Occipital lobe (tissue), 2 donors: ENCODE results near the gene SYNJ2. TPM values are rescaled to one million over a fixed set of nuclear protein-coding genes. Genes with fewer than 3 reads are reported as not detected.

ENCODE experiments used
- DNase-seq: peaks from one replicate; lab custom pipeline; 2025; lab: John Stamatoyannopoulos, UW
- total RNA-seq: library from RNA; depleted of rRNA; stranded (reverse); fragments of >200 nt; gene quantifications from one replicate; pipeline ENCODE4 v1.2.3, GENCODE V29; 2014

SYNJ2 gene
- total RNA-seq, 1 donor from 2014 or later: 7.2 TPM

- DNase-seq: no peak
These were observed 75.7 kb downstream of the SYNJ2 start for GRCh38 chr6:158057213-158057987.

- no peak for DNase-seq
These were observed 76.5 kb downstream of the SYNJ2 start for GRCh38 chr6:158058171-158058651.

DNA sequence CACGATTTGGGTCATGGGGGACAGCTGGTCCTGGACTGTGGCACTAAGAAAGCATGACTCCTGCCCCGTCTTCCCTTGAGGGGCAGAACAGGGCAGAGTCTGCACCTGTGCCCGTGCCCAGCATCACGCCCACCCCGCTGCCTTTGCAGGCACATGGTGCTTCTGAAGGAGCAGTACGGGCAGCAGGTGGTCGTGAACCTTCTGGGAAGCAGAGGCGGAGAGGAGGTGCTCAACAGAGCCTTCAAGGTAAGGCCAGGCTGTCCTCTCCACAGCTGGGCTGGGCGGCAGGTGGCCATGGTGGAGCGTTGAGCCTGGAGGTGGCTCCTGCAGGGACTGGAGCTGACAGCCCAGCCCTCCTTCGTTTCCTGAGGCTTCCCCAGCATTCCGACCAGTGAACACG, 77.4 kb downstream of the SYNJ2 start:
- DNase-seq: no peak

GRCh38 chr6:158060455-158061360, 79.0 kb downstream of the SYNJ2 start:
- peak; percentile 65 for DNase-seq

DNA sequence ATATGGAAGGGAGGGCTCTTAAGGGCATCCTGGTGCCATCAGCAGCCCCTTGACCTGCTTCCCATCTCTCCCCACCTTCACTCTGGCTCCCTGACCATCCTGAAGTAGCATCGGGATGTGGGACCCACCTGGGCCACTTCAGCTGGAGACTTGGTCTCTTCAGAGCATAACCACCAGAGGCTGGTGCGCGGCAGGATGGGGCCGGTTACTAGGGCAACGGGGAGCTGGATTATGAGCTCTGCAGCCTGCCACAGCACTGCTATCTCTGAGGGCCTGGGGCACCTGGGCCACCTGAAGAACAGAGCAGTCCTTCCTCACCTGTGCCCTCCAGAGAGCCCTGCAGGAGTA, 79.7 kb downstream of the SYNJ2 start:
- DNase-seq: no peak

DNA sequence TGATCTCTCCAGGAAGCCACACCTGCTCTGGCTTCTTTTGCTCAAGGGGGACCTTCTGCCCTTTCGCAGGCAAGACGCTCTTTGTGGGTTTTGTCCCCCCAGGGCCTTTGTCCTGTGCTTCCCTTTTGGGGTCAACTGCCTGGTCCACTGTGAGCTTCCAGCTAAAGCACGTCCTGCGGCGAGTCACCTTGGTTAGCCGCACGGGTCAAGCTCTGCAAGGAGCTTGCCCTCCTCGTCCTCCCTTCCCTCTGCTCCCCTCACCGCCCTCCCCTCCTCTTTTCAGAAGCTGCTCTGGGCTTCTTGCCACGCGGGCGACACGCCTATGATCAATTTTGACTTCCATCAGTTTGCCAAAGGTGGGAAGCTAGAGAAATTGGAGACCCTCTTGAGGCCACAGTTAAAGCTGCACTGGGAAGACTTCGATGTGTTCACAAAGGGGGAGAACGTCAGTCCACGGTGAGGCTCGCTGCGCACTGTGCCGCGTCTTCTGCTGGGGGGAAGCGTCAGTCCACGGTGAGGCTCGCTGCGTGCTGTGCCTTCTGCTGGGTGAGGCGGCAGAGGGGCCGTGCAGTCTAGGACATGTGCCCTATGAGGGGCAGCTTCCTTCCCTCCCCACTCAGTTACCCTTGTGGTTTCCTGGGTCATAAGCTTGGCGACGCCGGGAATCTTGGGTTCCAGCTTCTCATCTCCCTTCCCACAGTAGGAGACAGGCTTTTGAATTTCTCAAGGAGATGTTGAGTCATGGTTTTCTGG, 80.2 kb downstream of the SYNJ2 start:
- no peak for DNase-seq

DNA sequence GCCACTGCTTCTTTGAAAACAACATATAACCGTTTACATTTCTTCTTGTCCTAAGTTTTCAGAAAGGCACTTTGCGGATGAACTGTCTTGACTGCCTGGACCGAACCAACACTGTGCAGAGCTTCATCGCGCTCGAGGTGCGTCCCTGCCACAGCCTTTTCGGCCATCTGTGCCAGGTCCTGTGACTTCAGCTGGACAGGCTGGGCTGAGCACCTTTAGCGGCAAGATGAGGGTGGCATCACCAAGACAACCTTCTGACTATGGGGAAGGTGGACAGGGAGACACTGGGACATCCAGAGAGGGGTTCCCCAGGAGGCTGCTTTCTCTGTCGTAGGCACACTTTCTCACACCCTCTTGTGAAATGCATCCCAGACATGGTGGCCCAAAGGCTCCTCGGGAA, 82.1 kb downstream of the SYNJ2 start:
- no peak for DNase-seq

DNA sequence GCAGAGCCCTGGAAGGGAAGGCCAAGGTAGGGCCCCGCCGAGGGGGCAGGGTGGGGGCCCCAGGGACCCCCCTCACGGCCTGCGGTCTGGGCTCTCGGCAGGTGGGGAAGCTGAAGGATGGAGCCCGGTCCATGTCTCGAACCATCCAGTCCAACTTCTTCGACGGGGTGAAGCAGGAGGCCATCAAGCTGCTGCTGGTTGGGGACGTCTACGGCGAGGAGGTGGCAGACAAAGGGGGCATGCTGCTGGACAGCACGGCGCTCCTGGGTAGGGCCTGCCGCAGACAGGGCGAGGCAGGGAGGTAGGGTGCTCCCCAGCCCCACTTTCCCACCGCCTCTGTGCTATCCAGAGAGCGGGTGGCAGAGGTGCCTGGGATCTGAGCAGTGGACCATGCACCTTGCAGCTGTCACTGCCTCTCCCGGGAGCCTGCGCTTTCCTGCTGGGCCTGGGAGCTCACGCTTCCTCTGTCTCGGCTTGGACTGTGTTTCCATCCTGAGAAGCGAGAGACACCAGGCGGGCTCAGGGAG, 83.1 kb downstream of the SYNJ2 start:
- no peak for DNase-seq

DNA sequence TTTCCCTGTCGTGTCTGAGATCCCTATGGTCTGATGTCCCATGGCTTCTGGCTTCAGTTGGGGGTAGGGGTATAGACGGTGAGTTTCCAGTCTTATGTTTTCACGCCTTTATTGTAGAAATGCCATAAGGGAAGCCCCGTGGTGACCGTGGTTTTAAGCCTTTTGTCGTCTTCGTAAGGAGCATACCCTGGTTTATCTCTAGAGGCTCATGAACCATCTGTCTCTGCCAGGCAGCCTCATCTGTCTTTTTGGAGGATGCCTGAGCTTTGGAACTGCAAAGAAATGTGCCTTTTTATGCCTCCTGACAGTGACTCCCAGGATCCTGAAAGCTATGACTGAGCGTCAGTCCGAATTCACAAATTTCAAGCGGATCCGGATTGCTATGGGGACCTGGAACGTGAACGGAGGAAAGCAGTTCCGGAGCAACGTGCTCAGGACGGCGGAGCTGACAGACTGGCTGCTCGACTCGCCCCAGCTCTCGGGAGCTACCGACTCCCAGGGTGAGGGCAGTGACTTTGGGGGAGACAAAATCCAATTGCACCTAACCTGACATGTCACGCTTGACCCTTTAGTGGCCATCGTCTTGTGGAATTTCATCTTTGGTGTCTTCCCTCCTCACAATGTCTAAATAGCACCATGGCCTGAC, 84.6 kb downstream of the SYNJ2 start:
- DNase-seq: no peak

DNA sequence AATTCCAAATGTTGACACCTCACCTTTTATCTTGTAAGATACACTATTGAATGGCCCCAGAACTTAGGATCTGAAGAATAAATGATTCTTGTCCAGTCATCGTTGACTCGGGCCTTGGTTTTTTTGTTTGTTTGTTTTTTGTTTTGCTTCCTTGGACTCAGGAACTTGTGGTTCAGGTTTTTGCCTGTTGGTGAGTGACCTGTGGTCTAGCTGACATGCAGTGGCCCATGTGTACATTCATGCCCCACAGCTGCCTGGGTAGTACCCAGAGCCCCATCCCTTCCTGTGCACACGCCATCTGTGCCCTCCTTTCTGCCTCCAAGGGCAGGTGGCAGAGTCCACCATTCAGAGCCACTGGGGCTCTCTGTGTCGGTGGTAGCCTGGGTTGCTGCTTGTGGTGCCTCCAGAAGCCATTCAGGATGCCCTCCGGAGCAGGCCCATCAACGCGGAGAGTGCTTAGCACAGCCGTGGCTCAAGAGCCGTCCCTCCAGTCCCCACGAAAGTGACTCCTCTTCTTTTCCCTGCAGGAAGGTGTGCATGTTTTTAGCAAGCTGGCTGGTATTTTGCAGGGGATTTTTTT, 85.9 kb downstream of the SYNJ2 start:
- DNase-seq: no peak

DNA sequence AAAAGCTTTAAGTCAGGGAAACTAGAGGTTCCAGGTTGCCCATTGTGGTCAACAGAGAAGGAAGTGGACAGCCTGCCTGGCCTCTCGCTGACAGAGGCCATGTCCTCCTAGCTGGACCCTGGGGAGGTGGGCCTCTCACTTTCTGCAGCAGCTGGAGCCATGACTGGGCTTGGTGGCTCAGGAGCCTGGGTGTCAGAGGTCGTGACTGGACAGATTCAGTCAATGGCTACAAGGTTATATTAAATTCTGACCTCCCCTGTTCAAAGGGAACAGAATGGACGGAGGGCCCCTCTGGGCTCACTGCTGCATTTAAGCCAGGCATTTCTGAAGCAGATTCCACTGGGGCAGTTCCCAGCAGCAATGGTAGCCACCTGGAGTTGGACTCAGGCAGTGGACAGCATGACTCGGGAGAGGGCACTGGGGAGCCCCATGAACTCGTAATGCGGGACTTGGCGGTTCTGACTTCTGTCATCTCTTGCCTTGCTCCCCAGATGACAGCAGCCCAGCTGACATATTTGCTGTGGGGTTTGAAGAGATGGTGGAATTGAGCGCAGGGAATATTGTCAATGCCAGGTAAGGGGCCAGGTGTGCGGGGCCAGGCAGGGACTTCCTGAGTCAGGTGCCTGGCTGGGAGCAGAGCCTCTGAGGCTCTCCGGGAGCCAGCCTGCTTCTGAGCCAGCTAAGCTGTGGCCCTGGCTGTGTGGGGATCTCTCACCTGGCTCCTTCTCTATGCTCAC, 86.7 kb downstream of the SYNJ2 start:
- no peak for DNase-seq

DNA sequence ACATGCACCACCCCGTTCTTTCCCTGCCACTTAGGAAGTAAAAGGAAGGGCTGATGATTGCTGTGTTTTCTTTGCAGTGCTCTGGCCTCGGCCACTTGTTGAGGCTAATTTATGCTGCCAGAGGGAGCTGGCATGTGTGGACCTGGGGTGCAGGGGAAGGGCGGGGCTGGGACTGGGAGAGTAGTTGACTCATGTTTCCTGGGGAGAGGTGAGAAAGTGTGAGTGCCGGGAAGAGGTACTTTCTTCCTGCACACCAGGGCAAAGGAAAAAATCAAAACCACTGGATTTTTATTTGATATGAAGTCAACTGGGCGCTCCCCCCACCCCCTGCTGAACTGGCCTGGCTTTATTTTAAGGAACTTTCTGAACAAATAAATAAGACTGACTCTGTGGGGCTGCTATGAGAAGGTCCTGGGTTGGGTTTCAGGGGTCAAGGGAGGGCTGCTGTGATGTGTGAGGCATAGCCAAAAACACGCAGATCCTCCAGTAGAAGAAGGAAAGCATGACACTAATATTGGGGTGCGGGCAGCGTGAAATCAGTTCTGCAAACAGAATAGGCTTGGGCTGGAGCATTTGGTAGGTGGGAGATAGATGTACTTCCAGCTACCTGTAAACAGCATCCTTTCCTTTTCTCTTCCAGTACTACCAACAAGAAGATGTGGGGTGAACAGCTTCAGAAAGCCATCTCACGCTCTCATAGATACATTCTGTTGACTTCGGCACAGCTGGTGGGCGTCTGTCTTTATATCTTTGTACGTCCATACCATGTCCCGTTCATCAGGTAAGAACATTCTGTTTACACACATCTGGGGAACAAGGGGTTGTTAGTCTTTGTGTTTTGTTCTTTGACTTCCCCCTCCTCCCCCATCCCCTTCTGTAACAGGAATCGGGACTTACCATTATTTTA, 87.5 kb downstream of the SYNJ2 start:
- no peak for DNase-seq

DNA sequence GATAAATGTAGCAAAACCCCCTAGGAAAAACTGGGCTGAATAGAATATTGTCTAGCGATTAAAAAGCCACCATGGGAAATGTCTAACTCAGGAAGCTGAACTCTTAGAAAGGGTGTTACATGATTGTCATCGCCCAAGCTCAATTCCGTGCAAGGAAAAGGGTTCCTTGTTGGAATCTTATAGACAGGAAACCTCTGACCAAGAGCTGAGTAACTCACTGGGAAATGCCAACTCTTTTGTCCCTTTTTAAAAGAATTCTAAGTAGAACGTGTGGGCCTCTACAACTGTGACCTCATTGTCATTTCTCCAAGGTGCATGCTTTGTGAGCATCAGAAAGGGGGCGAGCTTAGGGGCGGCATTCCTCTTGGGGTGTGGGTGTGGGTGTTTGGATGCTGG, 88.1 kb downstream of the SYNJ2 start:
- DNase-seq: no peak

DNA sequence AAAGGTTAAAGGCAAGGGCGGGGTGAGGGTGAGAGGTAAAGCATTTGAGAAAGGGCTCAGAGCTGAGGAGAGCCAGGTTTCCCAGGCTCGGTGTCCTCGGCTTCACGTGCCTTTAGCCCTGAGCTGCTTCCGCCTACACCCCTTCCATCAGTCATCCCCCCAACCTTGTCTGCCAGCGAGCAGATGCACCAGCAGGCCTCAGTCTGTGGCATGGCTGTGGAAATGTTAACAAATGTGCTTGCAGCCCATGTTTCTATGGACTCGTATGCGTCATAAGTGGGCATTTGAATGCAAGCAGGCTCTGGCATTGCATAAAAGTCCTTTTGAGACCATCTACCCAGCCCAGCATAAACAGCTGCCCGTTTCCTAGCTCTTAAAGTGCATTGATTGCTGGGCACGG, 88.8 kb downstream of the SYNJ2 start:
- DNase-seq: no peak

- no peak for DNase-seq
These were observed 89.7 kb downstream of the SYNJ2 start for GRCh38 chr6:158071121-158072082.

DNA sequence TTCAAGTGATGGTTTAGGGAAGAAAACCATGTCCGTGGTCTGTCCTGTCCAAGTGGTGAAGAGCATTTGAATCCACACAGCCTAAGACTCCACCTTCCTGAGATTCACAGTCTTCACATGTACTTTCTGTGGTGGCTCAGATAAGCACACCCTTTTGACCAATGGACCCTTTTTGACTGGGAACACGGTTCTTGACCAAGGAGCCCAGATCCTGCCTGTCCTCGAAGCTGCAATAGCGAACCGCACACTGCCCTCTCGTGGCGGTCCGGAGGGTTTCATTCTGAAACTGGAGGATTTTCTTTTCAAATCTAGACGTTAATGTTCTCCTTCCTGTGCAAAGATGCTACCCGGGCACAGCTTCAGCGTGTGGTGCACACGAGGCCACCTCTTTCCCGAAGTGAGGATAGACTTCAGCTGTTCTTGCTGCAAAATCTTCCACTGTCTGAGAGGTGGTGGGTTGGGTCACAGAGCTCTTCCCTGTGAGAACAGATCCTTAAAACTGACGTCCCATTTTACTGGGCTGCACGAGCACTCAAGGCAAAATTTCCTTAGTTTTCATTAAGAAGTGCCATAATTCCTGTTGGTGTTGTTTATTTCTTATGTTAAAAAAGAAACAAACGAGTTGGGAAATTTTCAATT, 90.5 kb downstream of the SYNJ2 start:
- peak; percentile 79 for DNase-seq

GRCh38 chr6:158073776-158074175, 92.1 kb downstream of the SYNJ2 start:
- no peak for DNase-seq
